Muscle of leg (tissue), 11 donors: ENCODE results near the gene ADAMTS2. TPM values are rescaled to one million over a fixed set of nuclear protein-coding genes. Genes with fewer than 3 reads are reported as not detected.
A peak's percentile ranks its signal among the peaks of the same experiment; 100 is the strongest.

Source experiments
- DNase-seq: peaks from one replicate; pipeline ENCODE4 v3.0.0; 2013
- H3K27ac ChIP-seq: one replicate; pipeline ENCODE4 v1.5.1; 2013; ENCODE audit warnings: mild to moderate bottlenecking, low read length, control low read depth
- H3K27me3 ChIP-seq: one replicate; pipeline ENCODE4 v1.6.1; 2013; ENCODE audit warnings: low read length; ENCODE audit not compliant: control insufficient read depth, insufficient read depth
- H3K36me3 ChIP-seq: one replicate; pipeline ENCODE4 v1.6.1; 2013; ENCODE audit warnings: low read length; ENCODE audit not compliant: control insufficient read depth, insufficient read depth
- H3K4me1 ChIP-seq: one replicate; pipeline ENCODE4 v1.6.1; 2013; ENCODE audit warnings: low read length; ENCODE audit not compliant: control insufficient read depth, insufficient read depth
- H3K4me3 ChIP-seq: one replicate; pipeline ENCODE4 v1.5.1; 2013; ENCODE audit warnings: low read length, control low read depth
- H3K9me3 ChIP-seq: replicated peaks from 2 replicates; pipeline ENCODE4 v1.6.1; 2013; ENCODE audit warnings: low read depth, low read length; ENCODE audit not compliant: control insufficient read depth
- WGBS: methylation state at CpG from one replicate; pipeline ENCODE4 v1.1.5; 2013; ENCODE audit warnings: missing lambda C conversion rate; ENCODE audit not compliant: insufficient coverage; 5-methylcytosine and 5-hydroxymethylcytosine counted together
- polyA plus RNA-seq, 8 donors: library from polyadenylated mRNA; unstranded; fragments of 120-200 nt; gene quantifications; one replicate each; pipeline versions ENCODE4 v1.2.1 to v1.2.3, GENCODE V29; 2013; ENCODE audit warnings: inconsistent platforms in 1 of 8, low replicate concordance in 1 of 8; ENCODE audit not compliant: insufficient read length in 8 of 8, insufficient read depth in 1 of 8
- total RNA-seq: library from RNA; stranded (reverse); fragments of 120-200 nt; gene quantifications from one replicate; pipeline ENCODE4 v1.2.4, GENCODE V29; 2013

Gene ADAMTS2
- total and polyA plus RNA-seq, 9 donors = 21.3 to 46.3 (median 34.2) TPM

- H3K27me3 ChIP-seq = peaks cover 2% of the 10 kb centered on the region
- H3K9me3 ChIP-seq = no peaks in the 10 kb centered on the region
- H3K27ac ChIP-seq = no peak overlapping the region
- WGBS = 57% methylated on average over 4 of the region's 7 CpGs
- DNase-seq = no peak
- no peaks in the 10 kb centered on the region for H3K4me1 ChIP-seq
- no peak overlapping the region for H3K4me3 ChIP-seq
- no peaks in the 10 kb centered on the region for H3K36me3 ChIP-seq
Observed at GRCh38 chr5:179357031-179357430, 11.8 kb upstream of the ADAMTS2 start.

- Histone ChIP-seq H3K9me3 (no peaks in the 10 kb centered on the region), H3K36me3 (no peaks in the 10 kb centered on the region), H3K4me1 (no peaks in the 10 kb centered on the region), H3K27me3 (peaks cover 4% of the 10 kb centered on the region), H3K27ac (no peak overlapping the region), H3K4me3 (no peak overlapping the region)
- WGBS = 87% methylated on average over 7 of the region's 11 CpGs
- no peak for DNase-seq
Observed at GRCh38 chr5:179355976-179356974, 11.0 kb upstream of the ADAMTS2 start.

- no peaks in the 10 kb centered on the region for H3K9me3 ChIP-seq
- no peaks in the 10 kb centered on the region for H3K4me1 ChIP-seq
- no peak for DNase-seq
- H3K36me3 ChIP-seq = no peaks in the 10 kb centered on the region
- H3K4me3 ChIP-seq = no peak overlapping the region
- 78% methylated on average over 23 of the region's 23 CpGs for WGBS
- H3K27me3 ChIP-seq = peaks cover 17% of the 10 kb centered on the region
- H3K27ac ChIP-seq = no peak overlapping the region
Observed at GRCh38 chr5:179354305-179354882, 9.1 kb upstream of the ADAMTS2 start.

GRCh38 chr5:179348843-179349242 lies 3.6 kb upstream of the ADAMTS2 start:
- no peak overlapping the region for H3K27ac ChIP-seq
- 78% methylated on average over 5 of the region's 10 CpGs for WGBS
- H3K36me3 ChIP-seq = no peaks in the 10 kb centered on the region
- H3K9me3 ChIP-seq = no peaks in the 10 kb centered on the region
- no peak overlapping the region for H3K4me3 ChIP-seq
- DNase-seq = no peak
- H3K4me1 ChIP-seq = peaks cover 12% of the 10 kb centered on the region
- H3K27me3 ChIP-seq = peaks cover 53% of the 10 kb centered on the region

- H3K36me3 ChIP-seq = no peaks in the 10 kb centered on the region
- peaks cover 61% of the 10 kb centered on the region for H3K27me3 ChIP-seq
- no peaks in the 10 kb centered on the region for H3K9me3 ChIP-seq
- no peak overlapping the region for H3K4me3 ChIP-seq
- H3K4me1 ChIP-seq = peaks cover 20% of the 10 kb centered on the region
- H3K27ac ChIP-seq = no peak overlapping the region
- DNase-seq = no peak
- WGBS = 67% methylated on average over 9 of the region's 15 CpGs
Observed at GRCh38 chr5:179348011-179348530, 2.8 kb upstream of the ADAMTS2 start.

- H3K36me3 ChIP-seq = no peaks in the 10 kb centered on the region
- peaks cover 25% of the 10 kb centered on the region for H3K4me1 ChIP-seq
- no peaks in the 10 kb centered on the region for H3K9me3 ChIP-seq
- DNase-seq = no peak
- H3K4me3 ChIP-seq = no peak overlapping the region
- WGBS = 54% methylated on average over 2 of the region's 2 CpGs
- no peak overlapping the region for H3K27ac ChIP-seq
- H3K27me3 ChIP-seq = peaks cover 66% of the 10 kb centered on the region
Observed at GRCh38 chr5:179347581-179347980, 2.3 kb upstream of the ADAMTS2 start.

- 85% methylated on average over 6 of the region's 8 CpGs for WGBS
- Histone ChIP-seq H3K4me3 (no peak overlapping the region), H3K27ac (no peak overlapping the region), H3K36me3 (no peaks in the 10 kb centered on the region), H3K9me3 (no peaks in the 10 kb centered on the region), H3K4me1 (peaks cover 30% of the 10 kb centered on the region), H3K27me3 (peaks cover 73% of the 10 kb centered on the region)
- DNase-seq = no peak
Observed at GRCh38 chr5:179346875-179347274, 1.6 kb upstream of the ADAMTS2 start.

- H3K4me1 ChIP-seq = peaks cover 30% of the 10 kb centered on the region
- no peak overlapping the region for H3K27ac ChIP-seq
- no peaks in the 10 kb centered on the region for H3K9me3 ChIP-seq
- DNase-seq = no peak
- H3K36me3 ChIP-seq = no peaks in the 10 kb centered on the region
- peaks cover 73% of the 10 kb centered on the region for H3K27me3 ChIP-seq
- WGBS = 81% methylated on average over 7 of the region's 7 CpGs
- H3K4me3 ChIP-seq = no peak overlapping the region
Observed at GRCh38 chr5:179346401-179346800, 1.1 kb upstream of the ADAMTS2 start.

- Histone ChIP-seq H3K27me3 (peaks cover 71% of the 10 kb centered on the region), H3K9me3 (no peaks in the 10 kb centered on the region), H3K36me3 (no peaks in the 10 kb centered on the region), H3K4me1 (peaks cover 30% of the 10 kb centered on the region), H3K4me3 (peak overlapping the region; percentile 64), H3K27ac (no peak overlapping the region)
- WGBS = under 1% methylated on average over 34 of the region's 36 CpGs
- DNase-seq = no peak
Observed at GRCh38 chr5:179345183-179345432, 153 bp downstream of the ADAMTS2 start.

GRCh38 chr5:179344431-179345182 lies 654 bp downstream of the ADAMTS2 start:
- Histone ChIP-seq H3K9me3 (no peaks in the 10 kb centered on the region), H3K4me1 (peaks cover 30% of the 10 kb centered on the region), H3K27ac (no peak overlapping the region), H3K36me3 (no peaks in the 10 kb centered on the region), H3K4me3 (peak overlapping the region; percentile 64), H3K27me3 (peaks cover 73% of the 10 kb centered on the region)
- peak; percentile 43 for DNase-seq
- WGBS = under 1% methylated on average over 85 of the region's 85 CpGs
